H9 (cell line): ENCODE measurements around the gene JAML. TPM values are rescaled to one million over a fixed set of nuclear protein-coding genes. Genes with fewer than 3 reads are reported as not detected.

Source experiments
- DNase-seq: peaks from one replicate; pipeline ENCODE4 v3.0.0-alpha.2; 2017
- H2AFZ ChIP-seq: one replicate; pipeline ENCODE4 v1.6.1; 2013; ENCODE audit warnings: mild to moderate bottlenecking, low read length, control low read depth, moderate library complexity
- H2AK5ac ChIP-seq: 2 replicates; pipeline ENCODE4 v1.6.1; 2013; ENCODE audit warnings: low read length, control low read depth, mixed read lengths; ENCODE audit not compliant: insufficient read length
- H2BK120ac ChIP-seq: one replicate; pipeline ENCODE4 v1.6.1; 2013; ENCODE audit warnings: low read depth, mild to moderate bottlenecking, low read length, control low read depth, inconsistent platforms; ENCODE audit not compliant: poor library complexity, severe bottlenecking
- H2BK12ac ChIP-seq: 2 replicates; pipeline ENCODE4 v1.6.1; 2013; ENCODE audit warnings: low read length, control low read depth, mixed read lengths, low read depth; ENCODE audit not compliant: insufficient read length
- H2BK15ac ChIP-seq: 2 replicates; pipeline ENCODE4 v1.6.1; 2013; ENCODE audit warnings: low read depth, low read length, control low read depth
- H2BK20ac ChIP-seq: one replicate; pipeline ENCODE4 v1.6.1; 2013; ENCODE audit warnings: low read depth, mild to moderate bottlenecking, low read length, control low read depth, inconsistent platforms; ENCODE audit not compliant: poor library complexity, severe bottlenecking
- H2BK5ac ChIP-seq: 2 replicates; pipeline ENCODE4 v1.6.1; 2013; ENCODE audit warnings: low read length, control low read depth, mixed read lengths; ENCODE audit not compliant: insufficient read length
- H3K14ac ChIP-seq: 2 replicates; pipeline ENCODE4 v1.6.1; 2013; ENCODE audit warnings: low read length, control low read depth; ENCODE audit not compliant: insufficient read depth
- H3K18ac ChIP-seq: 2 replicates; pipeline ENCODE4 v1.6.1; 2013; ENCODE audit warnings: low read depth, mild to moderate bottlenecking, mixed read lengths, low read length, control low read depth; ENCODE audit not compliant: insufficient read length
- H3K23ac ChIP-seq: 2 replicates; pipeline ENCODE4 v1.6.1; 2013; ENCODE audit warnings: low read length, control low read depth, mixed read lengths, low read depth; ENCODE audit not compliant: insufficient read length
- H3K23me2 ChIP-seq: 2 replicates; pipeline ENCODE4 v1.6.1; 2013; ENCODE audit warnings: low read depth, mild to moderate bottlenecking, mixed read lengths, low read length, control low read depth; ENCODE audit not compliant: insufficient read length, poor library complexity, severe bottlenecking
- H3K27ac ChIP-seq: 2 replicates; pipeline ENCODE4 v1.5.1; 2013; ENCODE audit warnings: low read length, control low read depth, mixed read lengths, low read depth; ENCODE audit not compliant: insufficient read length
- H3K27me3 ChIP-seq: 2 replicates; pipeline ENCODE4 v1.6.1; 2013; ENCODE audit warnings: low read length, control low read depth, inconsistent platforms; ENCODE audit not compliant: insufficient read depth
- H3K4ac ChIP-seq: 2 replicates; pipeline ENCODE4 v1.6.1; 2013; ENCODE audit warnings: low read depth, mild to moderate bottlenecking, control low read depth, inconsistent platforms, low read length, moderate library complexity
- H3K4me1 ChIP-seq: 2 replicates; pipeline ENCODE4 v1.6.1; 2013; ENCODE audit warnings: low read length, control low read depth, inconsistent platforms; ENCODE audit not compliant: insufficient read depth
- H3K4me2 ChIP-seq: 2 replicates; pipeline ENCODE4 v1.6.1; 2013; ENCODE audit warnings: low read length, control low read depth, mixed read lengths; ENCODE audit not compliant: insufficient read length, insufficient read depth
- H3K56ac ChIP-seq: 2 replicates; pipeline ENCODE4 v1.6.1; 2013; ENCODE audit warnings: low read depth, mild to moderate bottlenecking, mixed read lengths, low read length, control low read depth; ENCODE audit not compliant: insufficient read length
- H3K79me1 ChIP-seq: 2 replicates; pipeline ENCODE4 v1.6.1; 2013; ENCODE audit warnings: low read depth, mild to moderate bottlenecking, moderate library complexity, low read length, control low read depth, inconsistent platforms; ENCODE audit not compliant: insufficient read depth, poor library complexity, severe bottlenecking
- H3K79me2 ChIP-seq: 2 replicates; pipeline ENCODE4 v1.6.1; 2013; ENCODE audit warnings: low read length, control low read depth, inconsistent platforms; ENCODE audit not compliant: insufficient read depth
- H3K9ac ChIP-seq: 2 replicates; pipeline ENCODE4 v1.6.1; 2013; ENCODE audit warnings: low read length, control low read depth, mixed read lengths; ENCODE audit not compliant: insufficient read length; ENCODE audit errors: extremely low read depth
- H3K9me3 ChIP-seq: one replicate; pipeline ENCODE4 v1.6.1; 2013; ENCODE audit warnings: low read depth, low read length, inconsistent platforms; ENCODE audit not compliant: control insufficient read depth
- H3T11ph ChIP-seq: one replicate; pipeline ENCODE4 v1.6.1; 2013; ENCODE audit warnings: mild to moderate bottlenecking, low read length, control low read depth, inconsistent platforms
- H4K20me1 ChIP-seq: one replicate; pipeline ENCODE4 v1.6.1; 2013; ENCODE audit not compliant: control insufficient read depth, insufficient read length, insufficient read depth
- H4K5ac ChIP-seq: 2 replicates; pipeline ENCODE4 v1.6.1; 2013; ENCODE audit warnings: low read depth, mild to moderate bottlenecking, mixed read lengths, low read length, control low read depth; ENCODE audit not compliant: insufficient read length
- H4K8ac ChIP-seq: replicated peaks from 2 replicates; pipeline ENCODE4 v1.6.1; 2013; ENCODE audit warnings: low read length, control low read depth, mixed read lengths, low read depth; ENCODE audit not compliant: insufficient read length
- H4K91ac ChIP-seq: 2 replicates; pipeline ENCODE4 v1.6.1; 2013; ENCODE audit warnings: low read depth, mild to moderate bottlenecking, moderate library complexity, mixed read lengths, low read length, control low read depth; ENCODE audit not compliant: insufficient read length
- H3K27ac Mint-ChIP-seq, 3 experiments: 2 replicates in 2 of 3; 3 replicates in 1 of 3; pipeline ENCODE4 v1.8.0; 2020 to 2021; ENCODE audit warnings: mixed read lengths in 3 of 3, mild to moderate bottlenecking in 1 of 3, moderate library complexity in 1 of 3
- H3K27me3 Mint-ChIP-seq: 2 replicates; pipeline ENCODE4 v1.8.0; 2021; ENCODE audit warnings: low read depth, mild to moderate bottlenecking, moderate library complexity, mixed read lengths
- H3K36me3 Mint-ChIP-seq, 3 experiments: 2 replicates in 2 of 3; 3 replicates in 1 of 3; pipeline ENCODE4 v1.8.0; 2020 to 2021; ENCODE audit warnings: low read depth in 3 of 3, mixed read lengths in 3 of 3; ENCODE audit not compliant: insufficient read depth in 1 of 3
- H3K4me1 Mint-ChIP-seq, 2 experiments: 2 replicates each; pipeline ENCODE4 v1.8.0; 2020; ENCODE audit warnings: mixed read lengths in 2 of 2
- H3K4me3 Mint-ChIP-seq, 2 experiments: 2 replicates in 1 of 2; 3 replicates in 1 of 2; pipeline ENCODE4 v1.8.0; 2020 to 2021; ENCODE audit warnings: mild to moderate bottlenecking in 2 of 2, mixed read lengths in 2 of 2, moderate library complexity in 1 of 2
- H3K9me3 Mint-ChIP-seq, 2 experiments: 2 replicates in 1 of 2; 3 replicates in 1 of 2; pipeline ENCODE4 v1.8.0; 2020; ENCODE audit warnings: mild to moderate bottlenecking in 2 of 2, mixed read lengths in 2 of 2, moderate library complexity in 1 of 2
- WGBS: extraction: QIAGEN DNeasy Blood & Tissue Kit; methylation state at CpG from one replicate; pipeline ENCODE4 v1.1.7; 2013; ENCODE audit warnings: missing lambda C conversion rate, low lambda C conversion rate, mixed read lengths; ENCODE audit not compliant: insufficient read length; ENCODE audit errors: extremely low coverage; 5-methylcytosine and 5-hydroxymethylcytosine counted together
- total RNA-seq: library from RNA; stranded (reverse); gene quantifications from 2 replicates; pipeline ENCODE4 v1.2.1, GENCODE V29; 2021
- TF ChIP-seq, protein P1 (sequence below): fragments of 200-600 bp; sonication (generic); conservative IDR thresholded peaks from 3 replicates; pipeline ENCODE4 v1.8.0; 2021; ENCODE audit warnings: antibody characterized with exemption, mild to moderate bottlenecking

The JAML gene
- total RNA-seq, 1 experiment from 2014 or later = 0.48 TPM

DNA sequence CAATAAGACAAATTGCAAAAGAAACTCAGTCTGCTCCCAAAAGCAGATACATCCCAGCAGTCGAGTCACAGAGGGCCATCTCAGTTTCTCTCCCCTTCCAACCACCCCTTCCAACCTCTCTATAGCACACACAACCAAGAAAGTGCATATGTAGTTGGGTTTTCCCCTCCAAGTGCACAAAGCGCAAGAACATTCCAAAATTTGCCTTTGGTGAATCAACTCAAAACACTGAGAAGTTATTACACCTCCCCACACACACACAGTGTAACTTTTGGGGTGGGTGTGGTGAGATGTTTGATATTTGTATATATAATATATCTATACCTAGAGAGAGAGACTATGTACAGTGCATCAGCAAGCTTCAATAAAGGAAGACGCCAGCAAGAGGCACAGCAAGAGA is 62.0 kb downstream of the JAML start:
- Mint-ChIP-seq H3K36me3 (no peaks in the 10 kb centered on the region), H3K4me1 (peaks cover 8 to 14% of the 10 kb centered on the region in 2 experiments), H3K9me3 (no peaks in the 10 kb centered on the region), H3K4me3 (no peak overlapping the region), H3K27me3 (peaks cover 91% of the 10 kb centered on the region), H3K27ac (no peak overlapping the region)
- no peaks in the 10 kb centered on the region for H3K79me2 ChIP-seq
- no peak overlapping the region for H3K27ac ChIP-seq
- H3K4me2 ChIP-seq = no peak overlapping the region
- no peak overlapping the region for H3K23ac ChIP-seq
- no peak overlapping the region for H2AK5ac ChIP-seq
- H4K20me1 ChIP-seq = no peaks in the 10 kb centered on the region
- H3K4me1 ChIP-seq = peaks cover 3% of the 10 kb centered on the region; the same call in 1 of the 2 replicates
- H2BK120ac ChIP-seq = no peak overlapping the region
- H3K9me3 ChIP-seq = no peaks in the 10 kb centered on the region
- H3K9ac ChIP-seq = no peak overlapping the region
- TF ChIP-seq, protein P1, sequence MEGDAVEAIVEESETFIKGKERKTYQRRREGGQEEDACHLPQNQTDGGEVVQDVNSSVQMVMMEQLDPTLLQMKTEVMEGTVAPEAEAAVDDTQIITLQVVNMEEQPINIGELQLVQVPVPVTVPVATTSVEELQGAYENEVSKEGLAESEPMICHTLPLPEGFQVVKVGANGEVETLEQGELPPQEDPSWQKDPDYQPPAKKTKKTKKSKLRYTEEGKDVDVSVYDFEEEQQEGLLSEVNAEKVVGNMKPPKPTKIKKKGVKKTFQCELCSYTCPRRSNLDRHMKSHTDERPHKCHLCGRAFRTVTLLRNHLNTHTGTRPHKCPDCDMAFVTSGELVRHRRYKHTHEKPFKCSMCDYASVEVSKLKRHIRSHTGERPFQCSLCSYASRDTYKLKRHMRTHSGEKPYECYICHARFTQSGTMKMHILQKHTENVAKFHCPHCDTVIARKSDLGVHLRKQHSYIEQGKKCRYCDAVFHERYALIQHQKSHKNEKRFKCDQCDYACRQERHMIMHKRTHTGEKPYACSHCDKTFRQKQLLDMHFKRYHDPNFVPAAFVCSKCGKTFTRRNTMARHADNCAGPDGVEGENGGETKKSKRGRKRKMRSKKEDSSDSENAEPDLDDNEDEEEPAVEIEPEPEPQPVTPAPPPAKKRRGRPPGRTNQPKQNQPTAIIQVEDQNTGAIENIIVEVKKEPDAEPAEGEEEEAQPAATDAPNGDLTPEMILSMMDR = no peak
- WGBS = no CpG with 5 or more reads among the region's 3 CpGs
- H3K14ac ChIP-seq = no peak overlapping the region
- no peak overlapping the region for H4K91ac ChIP-seq
- no peak overlapping the region for H2BK20ac ChIP-seq
- H3K18ac ChIP-seq = no peak overlapping the region
- H3K27me3 ChIP-seq = peaks cover 11% of the 10 kb centered on the region; the same call in 1 of the 2 replicates
- DNase-seq = no peak
- H3K56ac ChIP-seq = no peak overlapping the region
- H2BK5ac ChIP-seq = no peak overlapping the region
- H3K23me2 ChIP-seq = no peaks in the 10 kb centered on the region
- no peak overlapping the region for H2AFZ ChIP-seq
- H3K4ac ChIP-seq = no peak overlapping the region
- H3K79me1 ChIP-seq = no peaks in the 10 kb centered on the region
- no peak overlapping the region for H2BK15ac ChIP-seq
- H3T11ph ChIP-seq = no peak overlapping the region
- H4K5ac ChIP-seq = no peak overlapping the region
- no peak overlapping the region for H4K8ac ChIP-seq
- no peak overlapping the region for H2BK12ac ChIP-seq
